Hematopoietic multipotent progenitor cell treated with erythropoietin and hydrocortisone succinate and interleukin-3 and kit ligand, for 4 days (in vitro differentiated cells): ENCODE data around the gene DAPK1.
"Not testable (repeated sequence)": the region's sequence is repeated elsewhere in the genome, so short reads cannot be mapped to it uniquely, and the experiment has no call there.

Experiments
- DNase-seq: peaks from one replicate; pipeline ENCODE4 v3.0.0-alpha.2; 2015

DAPK1 gene

GRCh38 chr9:87718852-87719612 lies 221.4 kb downstream of the DAPK1 start:
- DNase-seq = no peak

- peak; percentile 17 for DNase-seq
These were observed 222.5 kb downstream of the DAPK1 start for GRCh38 chr9:87720173-87720572.

- no peak for DNase-seq
These were observed 224.9 kb downstream of the DAPK1 start for GRCh38 chr9:87722393-87723088.

GRCh38 chr9:87725356-87725899 lies 227.8 kb downstream of the DAPK1 start:
- peak; percentile 43 for DNase-seq

- DNase-seq = peak; percentile 81
These were observed 228.4 kb downstream of the DAPK1 start, which contains the start of gene CTSL for GRCh38 chr9:87725900-87726709. Gene CTSL (plus strand): TSS chr9:87726119. CDS start chr9:87727604, 1,485 bp downstream.

GRCh38 chr9:87729246-87729645 lies 231.6 kb downstream of the DAPK1 start:
- no peak for DNase-seq

- DNase-seq = no peak
These were observed 233.7 kb downstream of the DAPK1 start for GRCh38 chr9:87731321-87731720.

GRCh38 chr9:87732344-87732743 lies 234.7 kb downstream of the DAPK1 start:
- DNase-seq = no peak

- no peak for DNase-seq
These were observed 235.1 kb downstream of the DAPK1 start for GRCh38 chr9:87732756-87733155.

- no peak for DNase-seq
These were observed 235.8 kb downstream of the DAPK1 start for GRCh38 chr9:87733273-87734052.

GRCh38 chr9:87734106-87734505 lies 236.4 kb downstream of the DAPK1 start:
- no peak for DNase-seq

- peak; percentile 30 for DNase-seq
These were observed 241.9 kb downstream of the DAPK1 start for GRCh38 chr9:87739546-87739945.

- DNase-seq = peak; percentile 79
These were observed 242.5 kb downstream of the DAPK1 start for GRCh38 chr9:87740209-87740608.

GRCh38 chr9:87741326-87741725 lies 243.7 kb downstream of the DAPK1 start:
- DNase-seq = no peak

GRCh38 chr9:87741891-87742290 lies 244.2 kb downstream of the DAPK1 start:
- no peak for DNase-seq

GRCh38 chr9:87742813-87743428 lies 245.3 kb downstream of the DAPK1 start:
- DNase-seq = peak; percentile 68

- DNase-seq = not testable (repeated sequence)
These were observed 246.6 kb downstream of the DAPK1 start for GRCh38 chr9:87744247-87744646.

- DNase-seq = no peak
These were observed 248.5 kb downstream of the DAPK1 start for GRCh38 chr9:87746186-87746585.

- no peak for DNase-seq
These were observed 251.2 kb downstream of the DAPK1 start for GRCh38 chr9:87748881-87749280.

- no peak for DNase-seq
These were observed 251.8 kb downstream of the DAPK1 start for GRCh38 chr9:87749335-87750035.

GRCh38 chr9:87750726-87751125 lies 253.1 kb downstream of the DAPK1 start:
- DNase-seq = no peak
